ENCODE results near the gene FSCN2. TPM values are rescaled to one million over a fixed set of nuclear protein-coding genes. Genes with fewer than 3 reads are reported as not detected.

FSCN2 gene
- total and polyA plus RNA-seq, 7 experiments from 2014 or later = 0.56 to 1.6 (median 0.70) TPM; not detected in 2

GRCh38 chr17:81538651-81539570, 10.7 kb downstream of the FSCN2 start:
- H3K36me3 Mint-ChIP-seq = peaks cover 0 to 12% (median 3%) of the 10 kb centered on the region in 5 donors
- CTCF ChIA-PET = no interaction called here
- Histone ChIP-seq H3K4me3 (ENCODE audit: low read length) (no peak overlapping the region), H3K4me1 (ENCODE audit: control insufficient read depth in 2 of 2, insufficient read depth in 2 of 2, low read length in 2 of 2) (no peaks in the 10 kb centered on the region), H3K27me3 (ENCODE audit: control insufficient read depth in 2 of 2, insufficient read depth in 2 of 2, low read length in 2 of 2) (peaks cover 0 to 4% of the 10 kb centered on the region in 2 donors), H3K27ac (ENCODE audit: low read depth, low read length) (no peak overlapping the region), H3K36me3 (ENCODE audit: control insufficient read depth in 2 of 3, insufficient read depth in 3 of 3, low read length in 3 of 3) (peaks cover 0 to 47% (median 0%) of the 10 kb centered on the region in 3 experiments), H3K9me3 (ENCODE audit: control insufficient read depth in 2 of 3, low read length in 3 of 3) (no peaks in the 10 kb centered on the region)
- no peak for ATAC-seq
- POLR2A ChIA-PET = interaction anchor here (0.8 kb wide), 1 partner anchor 18 kb away, joined by 3 read pairs; no protein-coding TSS in a partner anchor
- H3K4me3 Mint-ChIP-seq = no peak overlapping the region
- no peaks in the 10 kb centered on the region for H3K9me3 Mint-ChIP-seq
- peaks cover 0 to 6% (median 0%) of the 10 kb centered on the region in 7 donors for H3K4me1 Mint-ChIP-seq
- H3K27me3 Mint-ChIP-seq = peaks cover 0 to 28% (median 6%) of the 10 kb centered on the region in 5 donors
- intact Hi-C loops (cut with micrococcal nuclease) = no loop called here
- no peak for DNase-seq
- no peak overlapping the region for H3K27ac Mint-ChIP-seq

- intact Hi-C loops (cut with micrococcal nuclease) = no loop called here
- no peak for DNase-seq
- H3K4me1 Mint-ChIP-seq = peaks cover 0 to 6% (median 0%) of the 10 kb centered on the region in 7 donors
- H3K27ac Mint-ChIP-seq = no peak overlapping the region
- no peak overlapping the region for H3K4me3 Mint-ChIP-seq
- ChIA-PET POLR2A (no interaction called here), CTCF (no interaction called here)
- H3K9me3 ChIP-seq (ENCODE audit: control insufficient read depth in 2 of 3, low read length in 3 of 3) = no peaks in the 10 kb centered on the region
- no peak overlapping the region for H3K4me3 ChIP-seq (ENCODE audit: low read length)
- no peak for ATAC-seq
- no peaks in the 10 kb centered on the region for H3K4me1 ChIP-seq (ENCODE audit: control insufficient read depth in 2 of 2, insufficient read depth in 2 of 2, low read length in 2 of 2)
- H3K27ac ChIP-seq (ENCODE audit: low read depth, low read length) = no peak overlapping the region
- peaks cover 0 to 4% of the 10 kb centered on the region in 2 donors for H3K27me3 ChIP-seq (ENCODE audit: control insufficient read depth in 2 of 2, insufficient read depth in 2 of 2, low read length in 2 of 2)
- H3K27me3 Mint-ChIP-seq = peaks cover 0 to 26% (median 6%) of the 10 kb centered on the region in 5 donors
- peaks cover 0 to 53% (median 0%) of the 10 kb centered on the region in 3 experiments for H3K36me3 ChIP-seq (ENCODE audit: control insufficient read depth in 2 of 3, insufficient read depth in 3 of 3, low read length in 3 of 3)
- peaks cover 0 to 12% (median 3%) of the 10 kb centered on the region in 5 donors for H3K36me3 Mint-ChIP-seq
- H3K9me3 Mint-ChIP-seq = no peaks in the 10 kb centered on the region
Observed at GRCh38 chr17:81539571-81539900, 11.4 kb downstream of the FSCN2 start.

GRCh38 chr17:81539961-81540675, 11.9 kb downstream of the FSCN2 start:
- ChIA-PET POLR2A (no interaction called here), CTCF (no interaction called here)
- H3K4me3 Mint-ChIP-seq = no peak overlapping the region
- intact Hi-C loops (cut with micrococcal nuclease) = no loop called here
- H3K27ac ChIP-seq (ENCODE audit: low read depth, low read length) = no peak overlapping the region
- no peak overlapping the region for H3K27ac Mint-ChIP-seq
- no peaks in the 10 kb centered on the region for H3K4me1 ChIP-seq (ENCODE audit: control insufficient read depth in 2 of 2, insufficient read depth in 2 of 2, low read length in 2 of 2)
- no peaks in the 10 kb centered on the region for H3K9me3 ChIP-seq (ENCODE audit: control insufficient read depth in 2 of 3, low read length in 3 of 3)
- peaks cover 0 to 22% (median 6%) of the 10 kb centered on the region in 5 donors for H3K27me3 Mint-ChIP-seq
- ATAC-seq = no peak
- H3K36me3 ChIP-seq (ENCODE audit: control insufficient read depth in 2 of 3, insufficient read depth in 3 of 3, low read length in 3 of 3) = peaks cover 0 to 58% (median 0%) of the 10 kb centered on the region in 3 experiments
- no peaks in the 10 kb centered on the region for H3K9me3 Mint-ChIP-seq
- peaks cover 0 to 13% (median 3%) of the 10 kb centered on the region in 5 donors for H3K36me3 Mint-ChIP-seq
- no peak overlapping the region for H3K4me3 ChIP-seq (ENCODE audit: low read length)
- no peaks in the 10 kb centered on the region for H3K27me3 ChIP-seq (ENCODE audit: control insufficient read depth in 2 of 2, insufficient read depth in 2 of 2, low read length in 2 of 2)
- DNase-seq = no peak
- peaks cover 0 to 6% (median 0%) of the 10 kb centered on the region in 7 donors for H3K4me1 Mint-ChIP-seq

GRCh38 chr17:81540676-81541027, 12.5 kb downstream of the FSCN2 start:
- H3K27me3 Mint-ChIP-seq = peaks cover 0 to 17% (median 6%) of the 10 kb centered on the region in 5 donors
- no peaks in the 10 kb centered on the region for H3K27me3 ChIP-seq (ENCODE audit: control insufficient read depth in 2 of 2, insufficient read depth in 2 of 2, low read length in 2 of 2)
- H3K4me3 ChIP-seq (ENCODE audit: low read length) = no peak overlapping the region
- no peak overlapping the region for H3K27ac Mint-ChIP-seq
- H3K36me3 Mint-ChIP-seq = peaks cover 0 to 15% (median 3%) of the 10 kb centered on the region in 5 donors
- intact Hi-C loops (cut with micrococcal nuclease) = no loop called here
- ChIA-PET CTCF (no interaction called here), POLR2A (no interaction called here)
- ATAC-seq (no peak), DNase-seq (no peak)
- no peaks in the 10 kb centered on the region for H3K9me3 ChIP-seq (ENCODE audit: control insufficient read depth in 2 of 3, low read length in 3 of 3)
- H3K36me3 ChIP-seq (ENCODE audit: control insufficient read depth in 2 of 3, insufficient read depth in 3 of 3, low read length in 3 of 3) = peaks cover 0 to 63% (median 0%) of the 10 kb centered on the region in 3 experiments
- no peaks in the 10 kb centered on the region for H3K4me1 ChIP-seq (ENCODE audit: control insufficient read depth in 2 of 2, insufficient read depth in 2 of 2, low read length in 2 of 2)
- H3K4me3 Mint-ChIP-seq = no peak overlapping the region
- no peaks in the 10 kb centered on the region for H3K9me3 Mint-ChIP-seq
- H3K4me1 Mint-ChIP-seq = peaks cover 0 to 6% (median 0%) of the 10 kb centered on the region in 7 donors
- H3K27ac ChIP-seq (ENCODE audit: low read depth, low read length) = no peak overlapping the region

GRCh38 chr17:81541123-81541522, 12.9 kb downstream of the FSCN2 start:
- POLR2A ChIA-PET = no interaction called here
- intact Hi-C loops (cut with micrococcal nuclease) = no loop called here

GRCh38 chr17:81542431-81543338, 14.5 kb downstream of the FSCN2 start:
- intact Hi-C loops (cut with micrococcal nuclease) = no loop called here
- Histone ChIP-seq H3K4me1 (ENCODE audit: control insufficient read depth in 2 of 2, insufficient read depth in 2 of 2, low read length in 2 of 2) (no peaks in the 10 kb centered on the region), H3K4me3 (ENCODE audit: low read length) (no peak overlapping the region), H3K9me3 (ENCODE audit: control insufficient read depth in 2 of 3, low read length in 3 of 3) (no peaks in the 10 kb centered on the region), H3K27ac (ENCODE audit: low read depth, low read length) (no peak overlapping the region), H3K27me3 (ENCODE audit: control insufficient read depth in 2 of 2, insufficient read depth in 2 of 2, low read length in 2 of 2) (no peaks in the 10 kb centered on the region), H3K36me3 (ENCODE audit: control insufficient read depth in 2 of 3, insufficient read depth in 3 of 3, low read length in 3 of 3) (peaks cover 0 to 84% (median 2%) of the 10 kb centered on the region in 3 experiments)
- Mint-ChIP-seq H3K27me3 (peaks cover 0 to 7% (median 0%) of the 10 kb centered on the region in 5 donors), H3K4me1 (peaks cover 0 to 2% (median 0%) of the 10 kb centered on the region in 7 donors), H3K36me3 (peaks cover 0 to 20% (median 3%) of the 10 kb centered on the region in 5 donors), H3K4me3 (no peak overlapping the region), H3K27ac (no peak overlapping the region), H3K9me3 (no peaks in the 10 kb centered on the region)
- ChIA-PET POLR2A (interaction anchor here (0.9 to 1.0 kb wide), 2 partner anchors 10 to 13 kb away, joined by 3 to 4 read pairs; no protein-coding TSS in a partner anchor), CTCF (no interaction called here)
- ATAC-seq (no peak), DNase-seq (no peak)

More at GRCh38 chr17:81541123-81541522, 12.9 kb downstream of the FSCN2 start:
- H3K36me3 ChIP-seq (ENCODE audit: control insufficient read depth in 2 of 3, insufficient read depth in 3 of 3, low read length in 3 of 3) = peaks cover 0 to 68% (median 0%) of the 10 kb centered on the region in 3 experiments
- no peaks in the 10 kb centered on the region for H3K9me3 Mint-ChIP-seq
- no peak overlapping the region for H3K27ac Mint-ChIP-seq
- CTCF ChIA-PET = no interaction called here
- no peaks in the 10 kb centered on the region for H3K4me1 ChIP-seq (ENCODE audit: control insufficient read depth in 2 of 2, insufficient read depth in 2 of 2, low read length in 2 of 2)
- no peak overlapping the region for H3K4me3 ChIP-seq (ENCODE audit: low read length)
- H3K4me3 Mint-ChIP-seq = no peak overlapping the region
- no peaks in the 10 kb centered on the region for H3K27me3 ChIP-seq (ENCODE audit: control insufficient read depth in 2 of 2, insufficient read depth in 2 of 2, low read length in 2 of 2)
- peaks cover 0 to 12% (median 1%) of the 10 kb centered on the region in 5 donors for H3K27me3 Mint-ChIP-seq
- no peak overlapping the region for H3K27ac ChIP-seq (ENCODE audit: low read depth, low read length)
- H3K36me3 Mint-ChIP-seq = peaks cover 0 to 15% (median 3%) of the 10 kb centered on the region in 5 donors
- H3K4me1 Mint-ChIP-seq = peaks cover 0 to 3% (median 0%) of the 10 kb centered on the region in 7 donors
- no peaks in the 10 kb centered on the region for H3K9me3 ChIP-seq (ENCODE audit: control insufficient read depth in 2 of 3, low read length in 3 of 3)
- no peak for ATAC-seq
- DNase-seq = no peak

All from naive thymus-derived CD4-positive, alpha-beta T cell (primary cell).